ENCODE results near the gene CEBPE. TPM values are rescaled to one million over a fixed set of nuclear protein-coding genes. Genes with fewer than 3 reads are reported as not detected.

The CEBPE gene
- total RNA-seq (under 1 TPM in 2 of 4 donors, not detected in 2; 0.17 to 0.22 TPM), polyA plus RNA-seq (under 1 TPM in 2 of 3 donors, not detected in 1; 0.03 to 0.19 TPM)
- long read RNA-seq, donor 1: 0 reads
- long read RNA-seq, donor 2: 0 reads

GRCh38 chr14:23118506-23119362 is at the start of gene CEBPE:
Gene CEBPE, minus strand, starts transcription at chr14:23119255. Its CDS starts 164 bp downstream, at chr14:23119091.
- 69 to 77% (median 77%) methylated on average over 25 to 32 of the region's 32 CpGs for WGBS, 3 donors
- DNase-seq (no peak), ATAC-seq (no peak)
- no peaks in the 10 kb centered on the region for H3K36me3 ChIP-seq (ENCODE audit: insufficient read depth in 1 of 2, low read depth in 1 of 2)
- TF ChIP-seq CTCF (IDR thresholded peaks at IDR 0.05): no peak
- H3K4me3 ChIP-seq: no peak within 1 kb of the TSS
- H3K27me3 ChIP-seq (ENCODE audit: insufficient read depth in 3 of 3, low read length in 2 of 3): peaks cover 0 to 3% (median 0%) of the 10 kb centered on the region in 3 donors
- H3K27ac ChIP-seq: no peak within 1 kb of the TSS
- intact Hi-C loops (cut with DNase I): loop anchor here in 1 of 2 donors (5.0 kb wide), 1 partner anchor 159 kb away; no protein-coding TSS in a partner anchor
- peaks cover 18% of the 10 kb centered on the region for H3K4me1 ChIP-seq
- H3K9me3 ChIP-seq: no peaks in the 10 kb centered on the region

GRCh38 chr14:23168246-23168645 is 49.2 kb upstream of the CEBPE start:
- TF ChIP-seq CTCF (IDR thresholded peaks at IDR 0.05): no peak
- Histone ChIP-seq H3K4me3 (no peak overlapping the region), H3K27me3 (ENCODE audit: insufficient read depth in 3 of 3, low read length in 2 of 3) (no peaks in the 10 kb centered on the region), H3K9me3 (no peaks in the 10 kb centered on the region), H3K36me3 (ENCODE audit: insufficient read depth in 1 of 2, low read depth in 1 of 2) (peaks cover 2 to 34% of the 10 kb centered on the region in 2 donors), H3K4me1 (peaks cover 6% of the 10 kb centered on the region), H3K27ac (no peak overlapping the region)
- WGBS, 3 donors: 16 to 47% (median 36%) methylated on average over 2 of the region's 2 CpGs
- DNase-seq: no peak
- intact Hi-C loops (cut with DNase I): no loop called here
- no peak for ATAC-seq

- peaks cover 0 to 36% of the 10 kb centered on the region in 2 donors for H3K36me3 ChIP-seq (ENCODE audit: insufficient read depth in 1 of 2, low read depth in 1 of 2)
- no peak overlapping the region for H3K4me3 ChIP-seq
- no peak for ATAC-seq
- DNase-seq: no peak
- H3K9me3 ChIP-seq: no peaks in the 10 kb centered on the region
- no peak for TF ChIP-seq CTCF (IDR thresholded peaks at IDR 0.05)
- intact Hi-C loops (cut with DNase I): no loop called here
- WGBS, 3 donors: 80 to 88% (median 84%) methylated on average over 9 of the region's 9 CpGs
- peaks cover 3% of the 10 kb centered on the region for H3K4me1 ChIP-seq
- no peaks in the 10 kb centered on the region for H3K27me3 ChIP-seq (ENCODE audit: insufficient read depth in 3 of 3, low read length in 2 of 3)
- H3K27ac ChIP-seq: no peak overlapping the region
Measured at GRCh38 chr14:23167116-23167847, 48.2 kb upstream of the CEBPE start.

GRCh38 chr14:23164949-23165348 is 45.9 kb upstream of the CEBPE start:
- ATAC-seq (no peak), DNase-seq (no peak)
- WGBS, 3 donors: 96 to 97% (median 96%) methylated on average over 5 of the region's 5 CpGs
- H3K27ac ChIP-seq: no peak overlapping the region
- H3K36me3 ChIP-seq (ENCODE audit: insufficient read depth in 1 of 2, low read depth in 1 of 2): peaks cover 0 to 34% of the 10 kb centered on the region in 2 donors
- no peaks in the 10 kb centered on the region for H3K27me3 ChIP-seq (ENCODE audit: insufficient read depth in 3 of 3, low read length in 2 of 3)
- H3K9me3 ChIP-seq: no peaks in the 10 kb centered on the region
- peaks cover 15% of the 10 kb centered on the region for H3K4me1 ChIP-seq
- intact Hi-C loops (cut with DNase I): no loop called here
- no peak overlapping the region for H3K4me3 ChIP-seq
- TF ChIP-seq CTCF (IDR thresholded peaks at IDR 0.05): no peak

Measured in psoas muscle (tissue), 8 donors.